Loucy (cell line): ENCODE data around the gene HERC2.
"Not testable (repeated sequence)": the region's sequence is repeated elsewhere in the genome, so short reads cannot be mapped to it uniquely, and the experiment has no call there.

Experiments used
- H2AFZ ChIP-seq: fragments of 200-600 bp; sonication (generic); 2 replicates; pipeline ENCODE4 v1.6.0; 2016; ENCODE audit warnings: antibody characterized with exemption, mild to moderate bottlenecking, low read length, moderate library complexity
- H3F3A ChIP-seq: fragments of 200-600 bp; 2 replicates; pipeline ENCODE4 v1.6.0; 2016; ENCODE audit warnings: antibody characterized with exemption, low read depth, mild to moderate bottlenecking
- H3K27me3 ChIP-seq: fragments of 200-600 bp; sonication (generic); 2 replicates; pipeline ENCODE4 v1.6.1; 2014; ENCODE audit warnings: low read length, mild to moderate bottlenecking; ENCODE audit not compliant: insufficient read depth, poor library complexity, severe bottlenecking
- H3K36me3 ChIP-seq: fragments of 200-600 bp; sonication (generic); 2 replicates; pipeline ENCODE4 v1.6.1; 2016; ENCODE audit warnings: low read length; ENCODE audit not compliant: insufficient read depth
- H3K4me1 ChIP-seq: fragments of 200-600 bp; sonication (generic); 2 replicates; pipeline ENCODE4 v1.5.1; 2014; ENCODE audit warnings: low read length, mild to moderate bottlenecking; ENCODE audit not compliant: insufficient read depth, poor library complexity, severe bottlenecking
- H3K4me2 ChIP-seq: fragments of 200-600 bp; sonication (generic); 2 replicates; pipeline ENCODE4 v1.6.0; 2014; ENCODE audit warnings: antibody characterized with exemption, low read length, low read depth, mild to moderate bottlenecking; ENCODE audit not compliant: poor library complexity, severe bottlenecking
- H3K4me3 ChIP-seq: fragments of 200-600 bp; sonication (generic); 2 replicates; pipeline ENCODE4 v1.5.1; 2014; ENCODE audit warnings: low read length, mild to moderate bottlenecking, mixed read lengths; ENCODE audit not compliant: poor library complexity, severe bottlenecking
- H3K79me2 ChIP-seq: fragments of 200-600 bp; sonication (generic); 2 replicates; pipeline ENCODE4 v1.6.1; 2014; ENCODE audit warnings: low read length; ENCODE audit not compliant: insufficient read depth
- H3K9ac ChIP-seq: fragments of 200-600 bp; sonication (generic); 2 replicates; pipeline ENCODE4 v1.6.0; 2014; ENCODE audit warnings: mild to moderate bottlenecking, low read depth, low read length, moderate library complexity; ENCODE audit not compliant: poor library complexity, severe bottlenecking
- H3K9me2 ChIP-seq: fragments of 200-600 bp; sonication (generic); replicated peaks from 2 replicates; pipeline ENCODE4 v1.6.1; 2016; ENCODE audit warnings: low read depth, low read length, mixed read lengths
- H3K9me3 ChIP-seq: fragments of 200-600 bp; sonication (generic); 2 replicates; pipeline ENCODE4 v1.6.1; 2014; ENCODE audit warnings: mild to moderate bottlenecking, antibody characterized with exemption, low read length, low read depth; ENCODE audit not compliant: insufficient read depth
- H4K20me1 ChIP-seq: fragments of 200-600 bp; sonication (generic); 2 replicates; pipeline ENCODE4 v1.6.0; 2014; ENCODE audit warnings: antibody characterized with exemption, low read length, mild to moderate bottlenecking; ENCODE audit not compliant: insufficient read depth, poor library complexity, severe bottlenecking
- CTCF ChIP-seq: fragments of 200-600 bp; sonication (generic); conservative IDR thresholded peaks from 2 replicates; pipeline ENCODE4 v1.5.1; 2014; ENCODE audit warnings: mild to moderate bottlenecking, antibody characterized with exemption, low read length
- EZH2phosphoT487 ChIP-seq: fragments of 200-600 bp; IDR thresholded peaks from 2 replicates; pipeline ENCODE4 v1.6.1; 2018; ENCODE audit warnings: antibody characterized with exemption, mild to moderate bottlenecking, moderate library complexity, borderline replicate concordance

The HERC2 gene

GRCh38 chr15:28289694-28290463, 32.1 kb downstream of the HERC2 start:
- no peaks in the 10 kb centered on the region for H4K20me1 ChIP-seq
- TF ChIP-seq EZH2phosphoT487 (no peak), CTCF (no peak)
- no peak overlapping the region for H3K4me2 ChIP-seq
- no peak overlapping the region for H2AFZ ChIP-seq
- no peak overlapping the region for H3K4me3 ChIP-seq
- no peaks in the 10 kb centered on the region; the same call in 1 of the 2 replicates for H3K9me3 ChIP-seq
- no peaks in the 10 kb centered on the region for H3K9me2 ChIP-seq
- H3K9ac ChIP-seq, result no peak overlapping the region
- H3K27me3 ChIP-seq, result no peaks in the 10 kb centered on the region
- peaks cover 42% of the 10 kb centered on the region; the same call in 1 of the 2 replicates for H3K36me3 ChIP-seq
- no peaks in the 10 kb centered on the region for H3F3A ChIP-seq
- H3K79me2 ChIP-seq, result 0 out of 2 replicates have a peak, but pooled peaks cover 3% of the 10 kb centered on the region
- no peaks in the 10 kb centered on the region for H3K4me1 ChIP-seq

GRCh38 chr15:28288830-28289693, 32.9 kb downstream of the HERC2 start:
- H3K79me2 ChIP-seq, result peaks cover 10% of the 10 kb centered on the region; the same call in 1 of the 2 replicates
- H3K9me3 ChIP-seq, H3F3A ChIP-seq: not testable (repeated sequence)

GRCh38 chr15:28286659-28287058, 35.3 kb downstream of the HERC2 start:
- H3K9me3 ChIP-seq, H2AFZ ChIP-seq, H3K4me2 ChIP-seq, H3F3A ChIP-seq, H3K4me3 ChIP-seq, H3K9ac ChIP-seq, H4K20me1 ChIP-seq, H3K4me1 ChIP-seq, H3K9me2 ChIP-seq, H3K27me3 ChIP-seq: not testable (repeated sequence)
- H3K79me2 ChIP-seq, result peaks cover 31% of the 10 kb centered on the region
- peaks cover 52% of the 10 kb centered on the region for H3K36me3 ChIP-seq

More at GRCh38 chr15:28288830-28289693, 32.9 kb downstream of the HERC2 start:
- not testable (repeated sequence) for H3K27me3 ChIP-seq, H2AFZ ChIP-seq, H3K9ac ChIP-seq, H3K4me3 ChIP-seq, H4K20me1 ChIP-seq, H3K4me2 ChIP-seq, H3K9me2 ChIP-seq, H3K4me1 ChIP-seq
- H3K36me3 ChIP-seq, result peaks cover 42% of the 10 kb centered on the region; the same call in 1 of the 2 replicates

- Histone ChIP-seq H3K27me3 (no peaks in the 10 kb centered on the region), H3K9me3 (peaks cover 4% of the 10 kb centered on the region; the same call in 1 of the 2 replicates), H3K9me2 (no peaks in the 10 kb centered on the region), H3K79me2 (peaks cover 37% of the 10 kb centered on the region), H3K4me3 (no peak overlapping the region), H4K20me1 (no peaks in the 10 kb centered on the region), H3K4me2 (no peak overlapping the region), H3K36me3 (peaks cover 52% of the 10 kb centered on the region), H2AFZ (no peak overlapping the region), H3K4me1 (no peaks in the 10 kb centered on the region), H3F3A (no peaks in the 10 kb centered on the region), H3K9ac (no peak overlapping the region)
- TF ChIP-seq CTCF (no peak), EZH2phosphoT487 (no peak)
Observed at GRCh38 chr15:28286031-28286430, 35.9 kb downstream of the HERC2 start.
